CD4-positive, CD25-positive, alpha-beta regulatory T cell (primary cell): Measurements from ENCODE around the gene MEGF8. TPM values are rescaled to one million over a fixed set of nuclear protein-coding genes. Genes with fewer than 3 reads are reported as not detected.

Experiments used
- ATAC-seq, 2 donors: fragments of 150-1000 bp; cut with Tn5 transposase; one replicate each; pipeline ENCODE4 v1.10.0; 2021; ENCODE audit warnings: low read depth in 2 of 2, moderate number of reproducible peaks in 2 of 2, moderate library complexity in 1 of 2
- DNase-seq, 3 donors: peaks; one replicate each; pipeline versions ENCODE4 v3.0.0 to v3.0.0-alpha.2; 2012 to 2022; ENCODE audit warnings: mixed read lengths in 1 of 3
- H3K27ac ChIP-seq: one replicate; pipeline ENCODE4 v1.7.0; 2013; ENCODE audit warnings: mild to moderate bottlenecking, low read length; ENCODE audit not compliant: insufficient read depth, poor library complexity, severe bottlenecking
- H3K27me3 ChIP-seq: one replicate; pipeline ENCODE4 v1.7.0; 2013; ENCODE audit warnings: low read length; ENCODE audit not compliant: control insufficient read depth, insufficient read depth
- H3K36me3 ChIP-seq: one replicate; pipeline ENCODE4 v1.7.0; 2013; ENCODE audit warnings: mild to moderate bottlenecking, low read length, moderate library complexity; ENCODE audit not compliant: control insufficient read depth, insufficient read depth
- H3K4me1 ChIP-seq: 2 replicates; pipeline ENCODE4 v1.7.0; 2013; ENCODE audit warnings: mild to moderate bottlenecking, low read length; ENCODE audit not compliant: insufficient read depth, control insufficient read depth, poor library complexity, severe bottlenecking
- H3K4me3 ChIP-seq: one replicate; pipeline ENCODE4 v1.7.0; 2013; ENCODE audit warnings: low read depth, mild to moderate bottlenecking, low read length, moderate library complexity
- H3K9me3 ChIP-seq, 2 experiments: 1 replicate in 1 of 2; 2 replicates in 1 of 2; pipeline ENCODE4 v1.7.0; 2013; ENCODE audit warnings: low read length in 2 of 2, mild to moderate bottlenecking in 1 of 2, moderate library complexity in 1 of 2; ENCODE audit not compliant: control insufficient read depth in 2 of 2
- H3K27ac Mint-ChIP-seq, 3 donors: one replicate each; pipeline ENCODE4 v1.8.0; 2020 to 2022; ENCODE audit warnings: mild to moderate bottlenecking in 3 of 3, mixed read lengths in 3 of 3, moderate library complexity in 2 of 3
- H3K27me3 Mint-ChIP-seq: one replicate; pipeline ENCODE4 v1.8.0; 2022; ENCODE audit warnings: mild to moderate bottlenecking, mixed read lengths
- H3K36me3 Mint-ChIP-seq: one replicate; pipeline ENCODE4 v1.8.0; 2020; ENCODE audit warnings: mixed read lengths
- H3K4me1 Mint-ChIP-seq, 4 donors: one replicate each; pipeline ENCODE4 v1.8.0; 2020 to 2022; ENCODE audit warnings: mixed read lengths in 4 of 4, mild to moderate bottlenecking in 1 of 4
- H3K4me3 Mint-ChIP-seq, 4 donors: one replicate each; pipeline ENCODE4 v1.8.0; 2020 to 2022; ENCODE audit warnings: mild to moderate bottlenecking in 4 of 4, mixed read lengths in 4 of 4, moderate library complexity in 3 of 4
- H3K9me3 Mint-ChIP-seq, 7 donors: one replicate each; pipeline ENCODE4 v1.8.0; 2020 to 2022; ENCODE audit warnings: mixed read lengths in 7 of 7, mild to moderate bottlenecking in 3 of 7, moderate library complexity in 2 of 7
- polyA plus RNA-seq, 4 donors: library from polyadenylated mRNA; unstranded; fragments of 300-500 nt; fragmentation: Illumina TruSeq; gene quantifications; one replicate each; pipeline ENCODE4 v1.2.3, GENCODE V29; 2021
- total RNA-seq: library from RNA; stranded (reverse); gene quantifications from one replicate; pipeline ENCODE4 v1.2.3, GENCODE V29; 2022

MEGF8 gene, protein sequence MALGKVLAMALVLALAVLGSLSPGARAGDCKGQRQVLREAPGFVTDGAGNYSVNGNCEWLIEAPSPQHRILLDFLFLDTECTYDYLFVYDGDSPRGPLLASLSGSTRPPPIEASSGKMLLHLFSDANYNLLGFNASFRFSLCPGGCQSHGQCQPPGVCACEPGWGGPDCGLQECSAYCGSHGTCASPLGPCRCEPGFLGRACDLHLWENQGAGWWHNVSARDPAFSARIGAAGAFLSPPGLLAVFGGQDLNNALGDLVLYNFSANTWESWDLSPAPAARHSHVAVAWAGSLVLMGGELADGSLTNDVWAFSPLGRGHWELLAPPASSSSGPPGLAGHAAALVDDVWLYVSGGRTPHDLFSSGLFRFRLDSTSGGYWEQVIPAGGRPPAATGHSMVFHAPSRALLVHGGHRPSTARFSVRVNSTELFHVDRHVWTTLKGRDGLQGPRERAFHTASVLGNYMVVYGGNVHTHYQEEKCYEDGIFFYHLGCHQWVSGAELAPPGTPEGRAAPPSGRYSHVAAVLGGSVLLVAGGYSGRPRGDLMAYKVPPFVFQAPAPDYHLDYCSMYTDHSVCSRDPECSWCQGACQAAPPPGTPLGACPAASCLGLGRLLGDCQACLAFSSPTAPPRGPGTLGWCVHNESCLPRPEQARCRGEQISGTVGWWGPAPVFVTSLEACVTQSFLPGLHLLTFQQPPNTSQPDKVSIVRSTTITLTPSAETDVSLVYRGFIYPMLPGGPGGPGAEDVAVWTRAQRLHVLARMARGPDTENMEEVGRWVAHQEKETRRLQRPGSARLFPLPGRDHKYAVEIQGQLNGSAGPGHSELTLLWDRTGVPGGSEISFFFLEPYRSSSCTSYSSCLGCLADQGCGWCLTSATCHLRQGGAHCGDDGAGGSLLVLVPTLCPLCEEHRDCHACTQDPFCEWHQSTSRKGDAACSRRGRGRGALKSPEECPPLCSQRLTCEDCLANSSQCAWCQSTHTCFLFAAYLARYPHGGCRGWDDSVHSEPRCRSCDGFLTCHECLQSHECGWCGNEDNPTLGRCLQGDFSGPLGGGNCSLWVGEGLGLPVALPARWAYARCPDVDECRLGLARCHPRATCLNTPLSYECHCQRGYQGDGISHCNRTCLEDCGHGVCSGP (N-terminal part only)
- total RNA-seq (6.5 TPM), polyA plus RNA-seq (under 1 TPM; 0.18 to 0.23 (median 0.20) TPM)

- no peaks in the 10 kb centered on the region for H3K36me3 ChIP-seq
- Mint-ChIP-seq H3K4me1 (peaks cover 3 to 31% (median 22%) of the 10 kb centered on the region in 4 donors), H3K4me3 (peak within 1 kb of the TSS; percentile 88 to 96 (median 94)), H3K36me3 (peaks cover 3% of the 10 kb centered on the region), H3K9me3 (peaks cover 0 to 4% (median 0%) of the 10 kb centered on the region in 7 donors), H3K27me3 (peaks cover 41% of the 10 kb centered on the region), H3K27ac (peak within 1 kb of the TSS; percentile 38 to 87 (median 70))
- H3K9me3 ChIP-seq: no peaks in the 10 kb centered on the region
- DNase-seq: peak; percentile 96 to 99 (median 98)
- peak within 1 kb of the TSS; percentile 75 for H3K27ac ChIP-seq
- H3K4me3 ChIP-seq: peak within 1 kb of the TSS; percentile 72
- peak; percentile 92 to 94 for ATAC-seq
- peaks cover 6% of the 10 kb centered on the region for H3K27me3 ChIP-seq
- H3K4me1 ChIP-seq: peaks cover 25% of the 10 kb centered on the region
Measured at GRCh38 chr19:42325308-42325895, at the start of gene MEGF8. TSS of gene MEGF8 (plus strand) at chr19:42325635. CDS start at chr19:42326244, 609 bp downstream.

DNA sequence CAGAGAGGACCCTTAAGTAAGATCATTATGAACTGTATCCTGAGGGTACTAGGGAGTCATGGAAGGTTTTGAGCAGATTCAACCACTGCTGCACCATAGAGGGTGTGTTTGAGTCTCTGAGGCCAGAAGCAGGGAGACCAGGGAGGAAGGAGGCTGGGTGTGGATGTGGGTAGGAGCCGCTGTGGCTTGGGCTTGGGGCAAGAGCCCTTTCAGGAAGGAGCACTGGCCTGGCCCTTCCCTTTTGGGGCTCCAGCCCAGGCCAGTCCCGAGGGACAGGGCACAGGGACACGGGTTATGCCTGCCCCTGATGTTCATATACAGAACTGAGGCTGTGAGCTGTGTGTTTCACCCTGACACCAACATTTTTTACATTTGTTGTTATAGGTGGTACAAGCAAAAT lies 49.2 kb upstream of the MEGF8 start:
- DNase-seq: no peak
- peaks cover 43% of the 10 kb centered on the region for H3K4me1 ChIP-seq
- no peak for ATAC-seq
- no peaks in the 10 kb centered on the region for H3K27me3 ChIP-seq
- peak overlapping the region; percentile 76 to 90 (median 84) for H3K27ac Mint-ChIP-seq
- H3K36me3 ChIP-seq: peaks cover 11% of the 10 kb centered on the region
- no peak overlapping the region for H3K27ac ChIP-seq
- no peaks in the 10 kb centered on the region for H3K9me3 ChIP-seq
- peaks cover 0 to 2% (median 0%) of the 10 kb centered on the region in 7 donors for H3K9me3 Mint-ChIP-seq
- no peak overlapping the region for H3K4me3 ChIP-seq
- H3K36me3 Mint-ChIP-seq: peaks cover 14% of the 10 kb centered on the region
- peak overlapping the region in 3 of 4 donors; percentile 3 to 57 (median 35) for H3K4me3 Mint-ChIP-seq
- H3K4me1 Mint-ChIP-seq: peaks cover 4 to 51% (median 32%) of the 10 kb centered on the region in 4 donors
- H3K27me3 Mint-ChIP-seq: no peaks in the 10 kb centered on the region

- Histone ChIP-seq H3K27ac (no peak overlapping the region), H3K27me3 (no peaks in the 10 kb centered on the region), H3K9me3 (no peaks in the 10 kb centered on the region), H3K4me1 (peaks cover 45% of the 10 kb centered on the region), H3K4me3 (no peak overlapping the region), H3K36me3 (peaks cover 11% of the 10 kb centered on the region)
- Mint-ChIP-seq H3K27ac (peak overlapping the region in 1 of 3 donors; percentile 76), H3K9me3 (peaks cover 0 to 2% (median 0%) of the 10 kb centered on the region in 7 donors), H3K4me3 (peak overlapping the region in 2 of 4 donors; percentile 29 to 57), H3K36me3 (peaks cover 14% of the 10 kb centered on the region), H3K27me3 (no peaks in the 10 kb centered on the region), H3K4me1 (peaks cover 4 to 47% (median 32%) of the 10 kb centered on the region in 4 donors)
- DNase-seq: no peak
- no peak for ATAC-seq
Measured at GRCh38 chr19:42276821-42277220, 48.6 kb upstream of the MEGF8 start.

DNA sequence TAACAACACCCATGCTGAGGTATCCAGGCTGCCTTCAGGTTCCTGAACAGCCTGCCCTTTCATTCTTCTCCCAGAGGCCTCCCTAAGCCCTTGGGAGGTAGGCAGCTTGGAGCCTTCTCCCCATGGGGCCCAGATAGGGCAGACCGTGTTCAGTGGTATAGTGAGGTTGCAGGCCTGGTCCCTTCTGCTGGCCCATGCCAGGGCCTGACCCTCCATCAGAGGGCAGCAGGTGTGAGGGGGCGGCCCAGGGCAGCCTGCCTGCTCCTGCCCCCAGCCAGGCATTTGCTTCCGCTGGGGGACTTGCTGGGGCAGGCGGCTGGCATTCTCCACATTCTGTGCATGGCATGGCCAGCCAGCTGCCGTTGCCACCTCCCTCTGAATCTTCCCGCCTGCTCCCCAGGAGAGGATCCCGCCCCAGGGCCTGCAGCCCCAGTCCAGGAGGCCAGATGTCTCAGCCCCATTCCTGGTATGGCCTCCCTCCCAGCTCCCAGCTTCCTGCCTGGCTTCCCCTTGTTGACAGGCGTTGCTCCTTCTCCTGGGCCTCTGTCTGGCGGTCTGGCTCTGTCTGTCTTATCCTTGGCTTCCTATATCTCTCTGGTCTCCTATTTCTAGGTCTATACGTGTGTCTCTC lies 47.5 kb upstream of the MEGF8 start:
- no peak overlapping the region for H3K4me3 ChIP-seq
- peaks cover 56% of the 10 kb centered on the region for H3K4me1 ChIP-seq
- peaks cover 14% of the 10 kb centered on the region for H3K36me3 Mint-ChIP-seq
- H3K4me1 Mint-ChIP-seq: peaks cover 4 to 47% (median 36%) of the 10 kb centered on the region in 4 donors
- H3K27me3 ChIP-seq: no peaks in the 10 kb centered on the region
- no peaks in the 10 kb centered on the region for H3K9me3 ChIP-seq
- H3K27ac ChIP-seq: no peak overlapping the region
- peaks cover 0 to 2% (median 0%) of the 10 kb centered on the region in 7 donors for H3K9me3 Mint-ChIP-seq
- ATAC-seq (no peak), DNase-seq (no peak)
- no peaks in the 10 kb centered on the region for H3K27me3 Mint-ChIP-seq
- H3K4me3 Mint-ChIP-seq: peak overlapping the region in 3 of 4 donors; percentile 0 to 92 (median 21)
- peak overlapping the region in 1 of 3 donors; percentile 96 for H3K27ac Mint-ChIP-seq
- peaks cover 11% of the 10 kb centered on the region for H3K36me3 ChIP-seq

DNA sequence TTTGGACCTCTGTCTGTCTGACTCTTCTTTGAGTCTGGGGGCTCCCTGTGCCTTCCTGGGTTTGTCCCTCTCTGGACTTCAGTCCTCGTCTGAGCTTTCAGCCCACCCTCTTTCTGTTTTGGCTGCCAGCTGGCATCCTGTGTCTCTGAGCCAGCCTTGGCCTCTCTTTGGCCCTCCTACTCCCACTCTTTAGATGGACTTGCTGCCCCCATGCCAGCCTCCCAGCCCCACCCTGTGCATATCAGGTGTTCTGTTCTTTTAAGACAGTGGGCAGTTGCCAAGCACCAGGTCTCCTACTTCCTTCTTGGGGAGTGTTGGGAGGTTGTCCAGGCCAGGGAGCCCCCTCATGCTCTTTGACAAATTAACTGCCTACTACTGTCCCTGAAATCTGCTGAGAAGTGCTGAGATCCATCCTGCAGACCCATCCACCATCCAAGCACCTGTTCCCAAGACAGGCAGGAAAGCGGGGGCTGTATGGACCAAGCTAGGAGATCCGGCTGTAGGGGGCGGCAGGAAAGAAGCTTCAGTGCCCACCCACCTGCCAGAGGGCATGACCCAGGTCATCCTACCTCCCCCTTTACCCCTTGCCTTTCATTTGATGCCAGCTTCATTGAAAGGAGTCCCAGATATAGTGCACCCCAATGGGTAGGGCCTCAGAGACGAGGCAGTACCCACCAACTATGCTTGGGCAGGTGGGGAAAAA lies 46.8 kb upstream of the MEGF8 start:
- Mint-ChIP-seq H3K27me3 (no peaks in the 10 kb centered on the region), H3K9me3 (peaks cover 0 to 2% (median 0%) of the 10 kb centered on the region in 7 donors), H3K4me3 (peak overlapping the region in 3 of 4 donors; percentile 86 to 93 (median 92)), H3K27ac (peak overlapping the region in 2 of 3 donors; percentile 96 to 97), H3K36me3 (peaks cover 14% of the 10 kb centered on the region), H3K4me1 (peaks cover 4 to 45% (median 36%) of the 10 kb centered on the region in 4 donors)
- no peak overlapping the region for H3K4me3 ChIP-seq
- ATAC-seq: no peak
- no peaks in the 10 kb centered on the region for H3K9me3 ChIP-seq
- DNase-seq: no peak
- peaks cover 62% of the 10 kb centered on the region for H3K4me1 ChIP-seq
- peak overlapping the region; percentile 91 for H3K27ac ChIP-seq
- H3K27me3 ChIP-seq: no peaks in the 10 kb centered on the region
- peaks cover 8% of the 10 kb centered on the region for H3K36me3 ChIP-seq

GRCh38 chr19:42279155-42279901 lies 46.1 kb upstream of the MEGF8 start:
- Mint-ChIP-seq H3K27me3 (no peaks in the 10 kb centered on the region), H3K4me3 (peak overlapping the region; percentile 86 to 96 (median 92)), H3K9me3 (peaks cover 0 to 2% (median 0%) of the 10 kb centered on the region in 7 donors), H3K27ac (peak overlapping the region; percentile 96 to 97 (median 97)), H3K36me3 (peaks cover 14% of the 10 kb centered on the region), H3K4me1 (peaks cover 4 to 45% (median 36%) of the 10 kb centered on the region in 4 donors)
- Histone ChIP-seq H3K27ac (peak overlapping the region; percentile 91), H3K4me1 (peaks cover 62% of the 10 kb centered on the region), H3K4me3 (peak overlapping the region; percentile 64), H3K36me3 (peaks cover 6% of the 10 kb centered on the region), H3K27me3 (no peaks in the 10 kb centered on the region), H3K9me3 (no peaks in the 10 kb centered on the region)
- DNase-seq: no peak
- no peak for ATAC-seq
